HUES64 (cell line): ENCODE data around the gene XXYLT1.

Experiments
- H3K27ac ChIP-seq: 2 replicates; pipeline ENCODE4 v1.7.0; 2013; ENCODE audit warnings: low read depth, low read length, inconsistent platforms
- H3K27me3 ChIP-seq: 2 replicates; pipeline ENCODE4 v1.6.1; 2013; ENCODE audit warnings: mild to moderate bottlenecking, low read length; ENCODE audit not compliant: insufficient read depth
- H3K36me3 ChIP-seq: 2 replicates; pipeline ENCODE4 v1.6.1; 2013; ENCODE audit warnings: mild to moderate bottlenecking, low read length; ENCODE audit not compliant: insufficient read depth
- H3K4me1 ChIP-seq: 2 replicates; pipeline ENCODE4 v1.6.1; 2013; ENCODE audit warnings: mild to moderate bottlenecking, low read length, moderate library complexity; ENCODE audit not compliant: insufficient read depth
- H3K4me3 ChIP-seq: 2 replicates; pipeline ENCODE4 v1.5.1; 2013; ENCODE audit warnings: mild to moderate bottlenecking, low read length, moderate library complexity
- H3K9ac ChIP-seq: 2 replicates; pipeline ENCODE4 v1.6.1; 2013; ENCODE audit warnings: mild to moderate bottlenecking, low read depth, low read length
- H3K9me3 ChIP-seq: 2 replicates; pipeline ENCODE4 v1.6.1; 2013; ENCODE audit warnings: low read depth, low read length; ENCODE audit not compliant: insufficient read depth
- WGBS: fragments of 150-250, 120-280 bp; methylation state at CpG from one replicate; pipeline ENCODE4 v1.1.7; 2013; ENCODE audit warnings: missing lambda C conversion rate; 5-methylcytosine and 5-hydroxymethylcytosine counted together

The XXYLT1 gene

DNA sequence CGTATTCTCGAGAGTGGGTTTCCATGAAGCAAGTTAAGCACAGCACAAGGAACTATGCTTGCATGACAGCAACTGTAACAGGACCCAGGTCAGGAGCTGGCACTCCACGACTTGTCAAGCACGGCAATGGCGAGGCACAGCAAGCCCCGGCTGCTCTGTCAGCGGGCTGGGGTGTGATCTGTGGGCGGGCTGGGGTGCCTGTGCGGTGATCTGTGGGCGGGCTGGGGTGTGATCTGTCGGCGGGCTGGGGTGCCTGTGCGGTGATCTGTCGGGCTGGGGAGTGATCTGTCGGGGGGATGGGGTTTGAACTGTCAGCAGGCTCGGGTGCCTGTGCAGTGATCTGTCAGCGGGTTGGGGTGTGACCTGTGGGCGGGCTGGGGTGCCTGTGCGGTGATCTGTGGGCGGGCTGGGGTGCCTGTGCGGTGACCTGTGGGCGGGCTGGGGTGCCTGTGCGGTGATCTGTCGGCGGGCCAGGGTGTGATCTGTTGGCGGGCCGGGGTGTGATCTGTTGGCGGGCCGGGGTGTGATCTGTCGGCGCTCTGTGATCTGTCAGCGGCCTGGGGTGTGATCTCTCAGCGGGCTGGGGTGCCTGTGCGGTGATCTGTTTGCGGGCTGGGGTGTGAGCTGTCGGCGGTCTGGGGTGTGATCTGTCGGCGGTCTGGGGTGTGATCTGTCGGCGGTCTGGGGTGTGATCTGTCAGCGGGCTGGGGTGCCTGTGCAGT lies 205.7 kb downstream of the XXYLT1 start:
- Histone ChIP-seq H3K27ac (no peak overlapping the region), H3K4me3 (no peak overlapping the region), H3K4me1 (no peaks in the 10 kb centered on the region; the same call in 1 of the 2 replicates), H3K9me3 (no peaks in the 10 kb centered on the region), H3K27me3 (no peaks in the 10 kb centered on the region), H3K36me3 (peaks cover 29% of the 10 kb centered on the region), H3K9ac (no peak overlapping the region)
- 95% methylated on average over 42 of the region's 42 CpGs for WGBS

- no peaks in the 10 kb centered on the region for H3K9me3 ChIP-seq
- no peak overlapping the region for H3K9ac ChIP-seq
- no peaks in the 10 kb centered on the region; the same call in 1 of the 2 replicates for H3K4me1 ChIP-seq
- H3K27me3 ChIP-seq = no peaks in the 10 kb centered on the region
- peaks cover 25% of the 10 kb centered on the region for H3K36me3 ChIP-seq
- WGBS = 89% methylated on average over 8 of the region's 8 CpGs
- H3K27ac ChIP-seq = no peak overlapping the region
- H3K4me3 ChIP-seq = no peak overlapping the region
Measured at GRCh38 chr3:195064300-195064931, 206.5 kb downstream of the XXYLT1 start.

GRCh38 chr3:195063581-195064193 lies 207.3 kb downstream of the XXYLT1 start:
- no peaks in the 10 kb centered on the region; the same call in 1 of the 2 replicates for H3K4me1 ChIP-seq
- H3K9ac ChIP-seq = no peak overlapping the region
- H3K4me3 ChIP-seq = no peak overlapping the region
- H3K27ac ChIP-seq = no peak overlapping the region
- peaks cover 18% of the 10 kb centered on the region for H3K36me3 ChIP-seq
- 91% methylated on average over 7 of the region's 9 CpGs for WGBS
- H3K27me3 ChIP-seq = no peaks in the 10 kb centered on the region
- H3K9me3 ChIP-seq = no peaks in the 10 kb centered on the region

- Histone ChIP-seq H3K9me3 (no peaks in the 10 kb centered on the region), H3K36me3 (peaks cover 11% of the 10 kb centered on the region), H3K4me3 (no peak overlapping the region), H3K9ac (no peak overlapping the region), H3K4me1 (no peaks in the 10 kb centered on the region; the same call in 1 of the 2 replicates), H3K27ac (no peak overlapping the region), H3K27me3 (no peaks in the 10 kb centered on the region)
- 81% methylated on average over 20 of the region's 20 CpGs for WGBS
Measured at GRCh38 chr3:195062866-195063540, 208.0 kb downstream of the XXYLT1 start.

- H3K4me3 ChIP-seq = no peak overlapping the region
- H3K9ac ChIP-seq = no peak overlapping the region
- no peaks in the 10 kb centered on the region; the same call in 1 of the 2 replicates for H3K4me1 ChIP-seq
- H3K36me3 ChIP-seq = peaks cover 1% of the 10 kb centered on the region; the same call in 1 of the 2 replicates
- WGBS = 94% methylated on average over 36 of the region's 36 CpGs
- H3K27me3 ChIP-seq = no peaks in the 10 kb centered on the region
- no peaks in the 10 kb centered on the region for H3K9me3 ChIP-seq
- no peak overlapping the region for H3K27ac ChIP-seq
Measured at GRCh38 chr3:195061756-195062655, 209.0 kb downstream of the XXYLT1 start.

DNA sequence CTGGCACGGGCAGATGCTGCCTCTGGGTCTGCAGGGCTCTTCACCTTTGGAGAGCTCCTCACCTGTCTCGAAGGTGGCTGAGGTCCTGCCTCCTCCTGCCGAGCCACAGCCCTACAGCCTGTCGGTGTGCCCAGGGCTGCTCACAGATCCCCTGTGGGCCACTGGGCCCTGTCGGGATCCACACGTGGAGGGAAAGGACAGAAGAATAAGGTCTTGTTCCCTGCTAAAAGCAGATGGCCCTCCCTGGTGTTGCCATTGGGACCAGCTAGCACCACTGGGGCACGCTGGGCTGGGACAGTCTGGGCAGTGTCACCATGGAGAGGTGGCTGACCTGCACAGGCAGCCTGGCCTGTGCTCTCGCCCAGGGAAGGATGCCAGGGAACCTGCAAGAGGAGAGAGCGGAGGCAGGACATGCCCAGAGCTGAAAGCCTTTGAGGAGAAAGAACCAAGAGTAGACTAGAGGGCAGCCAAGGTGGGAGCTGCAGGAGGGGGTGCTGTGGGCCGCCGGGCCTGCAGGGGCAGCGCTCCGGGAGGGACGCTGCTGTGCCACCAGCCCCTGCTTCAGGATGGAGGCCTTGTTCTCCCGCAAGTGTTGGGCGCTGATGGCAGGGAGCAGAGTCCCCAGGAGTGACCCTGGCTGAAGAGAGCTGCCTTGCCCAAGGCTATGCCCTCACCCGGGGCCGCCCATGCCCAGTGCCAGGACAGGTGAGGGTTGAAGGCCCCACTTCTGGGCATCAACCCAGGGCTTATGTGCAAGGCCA lies 210.2 kb downstream of the XXYLT1 start:
- 92% methylated on average over 18 of the region's 18 CpGs for WGBS
- H3K4me1 ChIP-seq = no peaks in the 10 kb centered on the region; the same call in 1 of the 2 replicates
- no peaks in the 10 kb centered on the region for H3K36me3 ChIP-seq
- H3K27me3 ChIP-seq = no peaks in the 10 kb centered on the region
- H3K4me3 ChIP-seq = no peak overlapping the region
- no peak overlapping the region for H3K9ac ChIP-seq
- H3K27ac ChIP-seq = no peak overlapping the region
- H3K9me3 ChIP-seq = no peaks in the 10 kb centered on the region

GRCh38 chr3:195060217-195060481 lies 210.8 kb downstream of the XXYLT1 start:
- H3K36me3 ChIP-seq = no peaks in the 10 kb centered on the region
- H3K27me3 ChIP-seq = no peaks in the 10 kb centered on the region
- H3K27ac ChIP-seq = no peak overlapping the region
- H3K4me3 ChIP-seq = no peak overlapping the region
- no peaks in the 10 kb centered on the region for H3K9me3 ChIP-seq
- 85% methylated on average over 3 of the region's 3 CpGs for WGBS
- H3K9ac ChIP-seq = no peak overlapping the region
- peaks cover under 1% of the 10 kb centered on the region; the same call in 1 of the 2 replicates for H3K4me1 ChIP-seq

- Histone ChIP-seq H3K27ac (no peak overlapping the region), H3K9ac (no peak overlapping the region), H3K27me3 (no peaks in the 10 kb centered on the region), H3K36me3 (no peaks in the 10 kb centered on the region), H3K9me3 (no peaks in the 10 kb centered on the region), H3K4me3 (no peak overlapping the region), H3K4me1 (peaks cover 6% of the 10 kb centered on the region; the same call in 1 of the 2 replicates)
- 90% methylated on average over 22 of the region's 22 CpGs for WGBS
Measured at GRCh38 chr3:195059471-195060216, 211.3 kb downstream of the XXYLT1 start.

- no peak overlapping the region for H3K4me3 ChIP-seq
- no peak overlapping the region for H3K27ac ChIP-seq
- H3K27me3 ChIP-seq = no peaks in the 10 kb centered on the region
- no peaks in the 10 kb centered on the region for H3K9me3 ChIP-seq
- peaks cover 6% of the 10 kb centered on the region; the same call in 1 of the 2 replicates for H3K4me1 ChIP-seq
- H3K36me3 ChIP-seq = no peaks in the 10 kb centered on the region
- WGBS = 89% methylated on average over 13 of the region's 13 CpGs
- H3K9ac ChIP-seq = no peak overlapping the region
Measured at GRCh38 chr3:195059006-195059350, 212.0 kb downstream of the XXYLT1 start.
